ENCODE results near the gene CBFA2T3. TPM values are rescaled to one million over a fixed set of nuclear protein-coding genes. Genes with fewer than 3 reads are reported as not detected.
A peak's percentile ranks its signal among the peaks of the same experiment; 100 is the strongest.

The CBFA2T3 gene
- total and polyA plus RNA-seq, 2 of the 13 experiments (the other 11 are each of a cell fraction or from before 2014, with no cell fraction given), result 0.05 TPM; not detected in 1

DNA sequence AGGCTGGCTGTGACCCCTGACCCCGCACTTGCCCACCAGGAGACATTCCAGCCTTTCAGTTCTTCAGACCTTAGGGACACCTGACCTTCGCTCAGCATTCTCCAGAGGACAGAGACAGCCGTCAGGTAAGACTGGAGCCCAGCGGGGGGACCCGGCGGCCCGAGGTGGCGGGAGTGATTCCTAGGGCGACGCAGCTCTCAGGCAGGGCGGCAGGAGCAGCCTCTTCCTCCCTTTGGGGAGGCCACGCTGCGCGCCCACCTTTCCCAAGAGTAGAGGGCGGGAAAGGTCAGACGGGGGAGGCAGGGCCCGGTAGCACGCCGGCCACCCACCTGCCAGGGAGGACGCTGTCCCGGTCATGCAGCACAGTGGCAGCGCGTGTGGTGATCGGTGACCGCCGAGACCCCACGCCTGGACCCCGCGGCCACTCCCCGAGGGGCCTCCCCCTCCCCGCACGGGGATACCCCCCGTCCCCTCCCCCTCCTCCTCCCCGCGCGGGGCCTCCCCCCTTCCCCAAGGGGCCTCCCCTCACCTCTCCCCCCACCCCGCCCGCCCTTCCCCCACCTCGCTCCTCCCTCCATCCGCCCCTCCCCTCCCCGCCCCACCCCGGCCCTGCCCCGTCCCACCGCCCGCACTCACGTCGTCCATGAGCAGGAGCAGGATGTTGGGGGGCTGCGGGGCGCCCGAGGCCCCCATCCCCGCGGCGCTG lies 120.7 kb downstream of the CBFA2T3 start:
- BruUV-seq (replicated peaks), result no TSS peak
- H3K4me2 ChIP-seq (ENCODE audit: low read depth, low read length), result peak overlapping the region; percentile 84
- peaks cover 12 to 28% of the 10 kb centered on the region in 2 experiments for H3K36me3 ChIP-seq (replicated peaks in 1 of 2; ENCODE audit: control insufficient read depth in 1 of 2, insufficient read depth in 2 of 2, low read length in 2 of 2)
- peak overlapping the region; percentile 54 to 98 (median 72); a peak in 5 of 6 replicates for H3K4me3 ChIP-seq (replicated peaks in 1 of 3; ENCODE audit: insufficient read depth in 1 of 3, low read depth in 2 of 3, low read length in 3 of 3)
- DNase-seq (ENCODE audit: low spot score) (no peak), FAIRE-seq (no peak), ATAC-seq (peak; percentile 19)
- in situ Hi-C loops (cut with HindIII; ENCODE audit: extremely low pct_ligation_motif_present, low pct_unique_long_range_greater_than_20kb) (loop anchor here (5.0 kb wide), 2 partner anchors 44 to 99 kb away; partner anchors contain the start of gene APRT), intact Hi-C loops (cut with micrococcal nuclease; ENCODE audit: unreplicated experiment) (loop anchor here (5.0 kb wide), 2 partner anchors 39 to 99 kb away; no protein-coding TSS in a partner anchor)
- POLR2A ChIA-PET, result interaction anchor here (0.6 to 2.3 kb wide), 9 partner anchors 7 to 361 kb away, joined by 3 to 29 read pairs (median 5); partner anchors contain the start of genes APRT, CDH15 and ZNF778
- peaks cover 12% of the 10 kb centered on the region for H3K79me2 ChIP-seq (ENCODE audit: insufficient read depth, low read length)
- no peaks in the 10 kb centered on the region for H3K9me3 ChIP-seq (ENCODE audit: low read length)
- CTCF ChIA-PET (ENCODE audit: low intra/inter-chr PET ratio, low total read pairs), result interaction anchor here (2.0 to 2.3 kb wide), 3 partner anchors 17 to 97 kb away, joined by 11 to 22 read pairs (median 12); no protein-coding TSS in a partner anchor
- H3K9ac ChIP-seq (ENCODE audit: insufficient read depth, low read depth, low read length), result peak overlapping the region; percentile 82
- no peaks in the 10 kb centered on the region for H4K20me1 ChIP-seq (ENCODE audit: insufficient read depth, low read length)
- 17% methylated on average over 44 of the region's 53 CpGs for WGBS (ENCODE audit: low lambda C conversion rate)
- no peak overlapping the region for H2AFZ ChIP-seq (ENCODE audit: low read length)
- H3K27ac ChIP-seq (ENCODE audit: extremely low read length, insufficient read depth, low read length), result no peak overlapping the region
- no peaks in the 10 kb centered on the region; a peak in 1 of 5 replicates for H3K27me3 ChIP-seq (ENCODE audit: control insufficient read depth in 1 of 2, insufficient read depth in 2 of 2, low read length in 2 of 2)
- peaks cover 15% of the 10 kb centered on the region for H3K4me1 ChIP-seq (ENCODE audit: insufficient read depth, low read length)
- no peak for TF ChIP-seq ZNF383 (CRISPR knock-in tag; IDR thresholded peaks at IDR 0.05; ENCODE audit: borderline replicate concordance)
- no peak for TF ChIP-seq HMG20A (CRISPR knock-in tag; IDR thresholded peaks at IDR 0.05; ENCODE audit: borderline replicate concordance)
- TF ChIP-seq FLYWCH1 (CRISPR knock-in tag; IDR thresholded peaks at IDR 0.05), result no peak
- 0 out of 2 replicates have a peak, but pooled peaks have one; percentile 30 for TF ChIP-seq ZBTB42 (CRISPR knock-in tag; IDR thresholded peaks at IDR 0.05)
- TF ChIP-seq ZNF672 (CRISPR knock-in tag; IDR thresholded peaks at IDR 0.05), result 0 out of 2 replicates have a peak, but pooled peaks have one; percentile 9
- TF ChIP-seq SP2 (CRISPR knock-in tag; IDR thresholded peaks at IDR 0.05), result no peak
- TF ChIP-seq ZNF343 (CRISPR knock-in tag; IDR thresholded peaks at IDR 0.05), result no peak
- TF ChIP-seq MIER3 (CRISPR knock-in tag; IDR thresholded peaks at IDR 0.05; ENCODE audit: borderline replicate concordance), result no peak
- no peak for TF ChIP-seq ZNF777 (CRISPR knock-in tag; IDR thresholded peaks at IDR 0.05)
- peak; percentile 49 for TF ChIP-seq AGO2 (optimal IDR thresholded peaks at IDR 0.05; ENCODE audit: low read depth, low read length)
- TF ChIP-seq HOXA9 (CRISPR knock-in tag; IDR thresholded peaks at IDR 0.05; ENCODE audit: borderline replicate concordance), result peak; percentile 24; the same call in 1 of the 2 replicates
- TF ChIP-seq ISL2 (CRISPR knock-in tag; IDR thresholded peaks at IDR 0.05), result no peak
- TF ChIP-seq RAD21 (CRISPR knock-in tag; IDR thresholded peaks at IDR 0.05), result no peak
- TF ChIP-seq RXRA (CRISPR knock-in tag; IDR thresholded peaks at IDR 0.05), result 0 out of 2 replicates have a peak, but pooled peaks have one; percentile 63
- no peak for TF ChIP-seq LRRFIP1 (CRISPR knock-in tag; conservative IDR thresholded peaks at IDR 0.05)
- no peak for TF ChIP-seq ZNF770 (CRISPR knock-in tag; IDR thresholded peaks at IDR 0.05)
- no peak for TF ChIP-seq ADNP (CRISPR knock-in tag; IDR thresholded peaks at IDR 0.05)
- TF ChIP-seq NFKBIZ (CRISPR knock-in tag; IDR thresholded peaks at IDR 0.05), result no peak
- TF ChIP-seq, protein P1, sequence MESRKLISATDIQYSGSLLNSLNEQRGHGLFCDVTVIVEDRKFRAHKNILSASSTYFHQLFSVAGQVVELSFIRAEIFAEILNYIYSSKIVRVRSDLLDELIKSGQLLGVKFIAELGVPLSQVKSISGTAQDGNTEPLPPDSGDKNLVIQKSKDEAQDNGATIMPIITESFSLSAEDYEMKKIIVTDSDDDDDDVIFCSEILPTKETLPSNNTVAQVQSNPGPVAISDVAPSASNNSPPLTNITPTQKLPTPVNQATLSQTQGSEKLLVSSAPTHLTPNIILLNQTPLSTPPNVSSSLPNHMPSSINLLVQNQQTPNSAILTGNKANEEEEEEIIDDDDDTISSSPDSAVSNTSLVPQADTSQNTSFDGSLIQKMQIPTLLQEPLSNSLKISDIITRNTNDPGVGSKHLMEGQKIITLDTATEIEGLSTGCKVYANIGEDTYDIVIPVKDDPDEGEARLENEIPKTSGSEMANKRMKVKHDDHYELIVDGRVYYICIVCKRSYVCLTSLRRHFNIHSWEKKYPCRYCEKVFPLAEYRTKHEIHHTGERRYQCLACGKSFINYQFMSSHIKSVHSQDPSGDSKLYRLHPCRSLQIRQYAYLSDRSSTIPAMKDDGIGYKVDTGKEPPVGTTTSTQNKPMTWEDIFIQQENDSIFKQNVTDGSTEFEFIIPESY (CRISPR knock-in tag; IDR thresholded peaks at IDR 0.05), result peak; percentile 41; the same call in 1 of the 2 replicates

Data from HepG2 (cell line).